Mesodermal cell (in vitro differentiated cells): ENCODE data around the gene KIF27.
"Not testable (repeated sequence)": the region's sequence is repeated elsewhere in the genome, so short reads cannot be mapped to it uniquely, and the experiment has no call there.

Source experiments
- H3K27ac ChIP-seq: 2 replicates; pipeline ENCODE4 v1.7.0; 2013; ENCODE audit warnings: mild to moderate bottlenecking, low read depth, low read length, moderate library complexity; ENCODE audit not compliant: severe bottlenecking
- H3K36me3 ChIP-seq: 2 replicates; pipeline ENCODE4 v1.7.1; 2013; ENCODE audit warnings: mild to moderate bottlenecking, low read length, moderate library complexity; ENCODE audit not compliant: control insufficient read depth, insufficient read depth
- H3K4me1 ChIP-seq: one replicate; pipeline ENCODE4 v1.7.1; 2013; ENCODE audit warnings: mild to moderate bottlenecking, low read length; ENCODE audit not compliant: insufficient read depth, control insufficient read depth, poor library complexity, severe bottlenecking
- H3K4me3 ChIP-seq: 2 replicates; pipeline ENCODE4 v1.7.0; 2013; ENCODE audit warnings: low read length, control low read depth, mild to moderate bottlenecking; ENCODE audit not compliant: insufficient read depth, poor library complexity, severe bottlenecking; ENCODE audit errors: extremely low read depth
- H3K9me3 ChIP-seq: 2 replicates; pipeline ENCODE4 v1.7.1; 2013; ENCODE audit warnings: mild to moderate bottlenecking, low read length, moderate library complexity; ENCODE audit not compliant: control insufficient read depth
- WGBS, 2 experiments: methylation state at CpG; one replicate each; pipeline ENCODE4 v1.1.5; 2013; ENCODE audit warnings: missing lambda C conversion rate in 2 of 2; ENCODE audit not compliant: insufficient coverage in 2 of 2; 5-methylcytosine and 5-hydroxymethylcytosine counted together

Gene KIF27

GRCh38 chr9:83804454-83804853 lies 116.8 kb downstream of the KIF27 start:
- 96% methylated on average over 4 of the region's 31 CpGs; no CpG with 5 or more reads in 1 of the 2 experiments for WGBS, 2 experiments

GRCh38 chr9:83803941-83804340 lies 117.3 kb downstream of the KIF27 start:
- H3K27ac ChIP-seq, H3K4me1 ChIP-seq, H3K9me3 ChIP-seq, H3K4me3 ChIP-seq, H3K36me3 ChIP-seq: not testable (repeated sequence)
- WGBS, 2 experiments: 95 to 100% methylated on average over 4 to 6 of the region's 33 CpGs

More at GRCh38 chr9:83804454-83804853, 116.8 kb downstream of the KIF27 start:
- H3K4me1 ChIP-seq, H3K36me3 ChIP-seq, H3K9me3 ChIP-seq, H3K27ac ChIP-seq, H3K4me3 ChIP-seq: not testable (repeated sequence)

GRCh38 chr9:83800236-83801033 lies 120.8 kb downstream of the KIF27 start:
- Histone ChIP-seq H3K27ac (no peak overlapping the region), H3K9me3 (no peaks in the 10 kb centered on the region), H3K36me3 (no peaks in the 10 kb centered on the region), H3K4me3 (no peak overlapping the region), H3K4me1 (no peaks in the 10 kb centered on the region)
- WGBS, 2 experiments: 88 to 97% methylated on average over 10 of the region's 13 CpGs

- WGBS, 2 experiments: 63% methylated on average over 1 of the region's 2 CpGs; no CpG with 5 or more reads in 1 of the 2 experiments
- H3K4me1 ChIP-seq: no peaks in the 10 kb centered on the region
- H3K27ac ChIP-seq: no peak overlapping the region
- no peaks in the 10 kb centered on the region for H3K9me3 ChIP-seq
- H3K36me3 ChIP-seq: no peaks in the 10 kb centered on the region
- H3K4me3 ChIP-seq: no peak overlapping the region
These were observed 127.2 kb downstream of the KIF27 start for GRCh38 chr9:83794051-83794450.

GRCh38 chr9:83792746-83793145 lies 128.5 kb downstream of the KIF27 start:
- no peaks in the 10 kb centered on the region for H3K9me3 ChIP-seq
- H3K4me3 ChIP-seq: no peak overlapping the region
- H3K4me1 ChIP-seq: no peaks in the 10 kb centered on the region
- no CpG with 5 or more reads among the region's 1 CpG for WGBS, 2 experiments
- H3K27ac ChIP-seq: no peak overlapping the region
- H3K36me3 ChIP-seq: no peaks in the 10 kb centered on the region
